Panc1 (cell line): ENCODE data around the gene STK10. TPM values are rescaled to one million over a fixed set of nuclear protein-coding genes. Genes with fewer than 3 reads are reported as not detected.

Source experiments
- ATAC-seq: fragments of 200-7000 bp; cut with Tn5 transposase; 2 replicates; pipeline ENCODE4 v1.9.1; 2020; ENCODE audit warnings: mild to moderate bottlenecking, moderate library complexity
- BruUV-seq: library from RNA; stranded (reverse); fragments of 400-500 nt; replicated peaks from 2 replicates; lab custom pipeline; 2021; lab: Mats Ljungman, UMichigan
- CTCF ChIA-PET: fragments of 300-600 bp; sonication (Branson Sonifier 250); formaldehyde crosslinking; loops from one replicate; lab custom pipeline; 2022; ENCODE audit warnings: antibody characterized with exemption; lab: Charles Lee
- POLR2A ChIA-PET: fragments of 300-600 bp; sonication (Branson Sonifier 250); formaldehyde crosslinking; loops from one replicate; lab custom pipeline; 2022; ENCODE audit warnings: antibody characterized with exemption; lab: Charles Lee
- DNase-seq: peaks from one replicate; pipeline ENCODE4 v3.0.0-alpha.2; 2010; ENCODE audit warnings: low read depth, low spot score
- H3K27ac ChIP-seq: 2 replicates; pipeline ENCODE4 v1.5.1; 2011; ENCODE audit warnings: mild to moderate bottlenecking, low read length, inconsistent platforms
- H3K27me3 ChIP-seq: fragments of 200-500 bp; sonication (Bioruptor generic); 2 replicates; pipeline ENCODE4 v1.6.0; 2014; ENCODE audit warnings: low read length, inconsistent platforms; ENCODE audit not compliant: control insufficient read depth, insufficient read depth
- H3K36me3 ChIP-seq: fragments of 200-500 bp; sonication (Bioruptor generic); 2 replicates; pipeline ENCODE4 v1.5.1; 2014; ENCODE audit warnings: inconsistent platforms, mild to moderate bottlenecking, low read length, moderate library complexity; ENCODE audit not compliant: control insufficient read depth, insufficient read depth
- H3K4me1 ChIP-seq: 2 replicates; pipeline ENCODE4 v1.5.1; 2011; ENCODE audit warnings: inconsistent platforms, mild to moderate bottlenecking, low read length, moderate library complexity; ENCODE audit not compliant: control insufficient read depth, insufficient read depth
- H3K4me3 ChIP-seq, 2 experiments: 2 replicates each; pipeline ENCODE4 v1.5.1; 2011 to 2012; ENCODE audit warnings: low read depth in 2 of 2, low read length in 2 of 2, mild to moderate bottlenecking in 2 of 2, inconsistent platforms in 1 of 2, moderate library complexity in 1 of 2
- H3K9me3 ChIP-seq: fragments of 200-500 bp; sonication (Bioruptor generic); 2 replicates; pipeline ENCODE4 v1.5.1; 2014; ENCODE audit warnings: low read depth, mild to moderate bottlenecking, inconsistent platforms, low read length, moderate library complexity; ENCODE audit not compliant: control insufficient read depth, insufficient read depth
- POLR2AphosphoS5 ChIP-seq: IDR thresholded peaks from 2 replicates; pipeline ENCODE4 v1.6.1; 2012; ENCODE audit warnings: mild to moderate bottlenecking, low read depth, low read length, moderate library complexity
- SIN3A ChIP-seq: IDR thresholded peaks from 2 replicates; pipeline ENCODE4 v1.6.1; 2012; ENCODE audit warnings: low read depth, mild to moderate bottlenecking, low read length, moderate library complexity, borderline replicate concordance; ENCODE audit not compliant: insufficient read depth
- TCF7L2 ChIP-seq: IDR thresholded peaks from 2 replicates; pipeline ENCODE4 v1.6.1; 2011; ENCODE audit warnings: mild to moderate bottlenecking, low read depth, low read length, inconsistent platforms
- in situ Hi-C: cut with HindIII; loops from 2 replicates; pipeline ENCODE4 v1.10.0; 2016; ENCODE audit warnings: low sequenced_read_pairs, low pct_unique_long_range_greater_than_20kb
- intact Hi-C: fragments of 100-400 bp; cut with micrococcal nuclease; formaldehyde crosslinking; loops from one replicate; pipeline ENCODE4 v1.10.0; 2022; ENCODE audit not compliant: unreplicated experiment
- total RNA-seq: library from RNA; stranded (reverse); gene quantifications from one replicate; pipeline ENCODE4 v1.2.1, GENCODE V29; 2021; ENCODE audit not compliant: unreplicated experiment
- TF ChIP-seq, protein P1 (sequence below), 2 experiments: IDR thresholded peaks; 2 replicates each; pipeline ENCODE4 v1.6.1; 2011 to 2012; ENCODE audit warnings: low read depth in 2 of 2, control low read depth in 1 of 2, low read length in 1 of 2, mild to moderate bottlenecking in 1 of 2, moderate library complexity in 1 of 2; ENCODE audit not compliant: insufficient read depth in 1 of 2
- TF ChIP-seq, protein P2 (sequence below): fragments of 450-650 bp; IDR thresholded peaks from 2 replicates; pipeline ENCODE4 v1.5.1; 2017; ENCODE audit warnings: mild to moderate bottlenecking

Gene STK10
- total RNA-seq, 1 experiment from 2014 or later: 34.9 TPM

DNA sequence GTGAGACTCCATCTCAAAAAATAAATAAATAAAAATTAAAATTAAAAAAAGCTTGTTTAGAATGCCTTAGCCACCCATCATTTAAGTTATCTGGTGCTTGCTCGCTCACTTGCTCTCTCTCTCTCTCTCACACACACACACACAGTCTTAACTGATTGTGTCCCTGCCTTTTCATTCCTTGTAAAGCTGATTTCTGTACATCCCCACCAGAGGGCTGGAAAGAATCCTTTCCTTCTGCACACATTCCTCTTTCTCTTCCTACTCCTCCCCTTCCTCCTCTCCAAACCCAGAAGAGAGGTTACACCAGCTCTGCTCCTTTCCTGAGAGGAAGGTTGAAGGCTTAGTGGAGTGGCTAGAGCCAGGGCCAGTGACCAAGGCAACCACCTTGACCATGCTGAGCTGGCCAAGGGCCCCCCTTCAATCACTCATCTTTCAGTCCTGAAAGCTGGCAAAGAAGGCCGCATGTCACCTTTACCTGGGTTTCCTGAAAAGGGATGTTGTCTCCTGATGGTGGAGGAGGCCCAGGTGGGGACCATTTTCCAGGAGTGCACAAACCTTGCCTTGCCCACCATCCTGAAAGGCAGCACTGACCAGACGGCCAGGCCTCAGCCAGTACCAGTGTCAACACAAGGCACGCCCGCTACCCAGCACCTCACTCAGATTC, 25.6 kb downstream of the STK10 start:
- BruUV-seq: no TSS peak
- Histone ChIP-seq H3K36me3 (no peaks in the 10 kb centered on the region), H3K4me3 (no peak overlapping the region), H3K9me3 (no peaks in the 10 kb centered on the region), H3K27me3 (no peaks in the 10 kb centered on the region), H3K4me1 (no peaks in the 10 kb centered on the region; the same call in 1 of the 2 replicates), H3K27ac (no peak overlapping the region)
- CTCF ChIA-PET: interaction anchor here (1.1 kb wide), 1 partner anchor 29 kb away, joined by 3 read pairs; no protein-coding TSS in a partner anchor
- ATAC-seq (peak; percentile 65), DNase-seq (no peak)
- TF ChIP-seq TCF7L2: no peak
- no peak for TF ChIP-seq POLR2AphosphoS5
- TF ChIP-seq, protein P1, sequence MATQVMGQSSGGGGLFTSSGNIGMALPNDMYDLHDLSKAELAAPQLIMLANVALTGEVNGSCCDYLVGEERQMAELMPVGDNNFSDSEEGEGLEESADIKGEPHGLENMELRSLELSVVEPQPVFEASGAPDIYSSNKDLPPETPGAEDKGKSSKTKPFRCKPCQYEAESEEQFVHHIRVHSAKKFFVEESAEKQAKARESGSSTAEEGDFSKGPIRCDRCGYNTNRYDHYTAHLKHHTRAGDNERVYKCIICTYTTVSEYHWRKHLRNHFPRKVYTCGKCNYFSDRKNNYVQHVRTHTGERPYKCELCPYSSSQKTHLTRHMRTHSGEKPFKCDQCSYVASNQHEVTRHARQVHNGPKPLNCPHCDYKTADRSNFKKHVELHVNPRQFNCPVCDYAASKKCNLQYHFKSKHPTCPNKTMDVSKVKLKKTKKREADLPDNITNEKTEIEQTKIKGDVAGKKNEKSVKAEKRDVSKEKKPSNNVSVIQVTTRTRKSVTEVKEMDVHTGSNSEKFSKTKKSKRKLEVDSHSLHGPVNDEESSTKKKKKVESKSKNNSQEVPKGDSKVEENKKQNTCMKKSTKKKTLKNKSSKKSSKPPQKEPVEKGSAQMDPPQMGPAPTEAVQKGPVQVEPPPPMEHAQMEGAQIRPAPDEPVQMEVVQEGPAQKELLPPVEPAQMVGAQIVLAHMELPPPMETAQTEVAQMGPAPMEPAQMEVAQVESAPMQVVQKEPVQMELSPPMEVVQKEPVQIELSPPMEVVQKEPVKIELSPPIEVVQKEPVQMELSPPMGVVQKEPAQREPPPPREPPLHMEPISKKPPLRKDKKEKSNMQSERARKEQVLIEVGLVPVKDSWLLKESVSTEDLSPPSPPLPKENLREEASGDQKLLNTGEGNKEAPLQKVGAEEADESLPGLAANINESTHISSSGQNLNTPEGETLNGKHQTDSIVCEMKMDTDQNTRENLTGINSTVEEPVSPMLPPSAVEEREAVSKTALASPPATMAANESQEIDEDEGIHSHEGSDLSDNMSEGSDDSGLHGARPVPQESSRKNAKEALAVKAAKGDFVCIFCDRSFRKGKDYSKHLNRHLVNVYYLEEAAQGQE (IDR thresholded peaks at IDR 0.05; ENCODE audit: insufficient read depth in 1 of 2, low read depth in 2 of 2, low read length in 1 of 2): no peak
- TF ChIP-seq SIN3A: no peak
- TF ChIP-seq, protein P2, sequence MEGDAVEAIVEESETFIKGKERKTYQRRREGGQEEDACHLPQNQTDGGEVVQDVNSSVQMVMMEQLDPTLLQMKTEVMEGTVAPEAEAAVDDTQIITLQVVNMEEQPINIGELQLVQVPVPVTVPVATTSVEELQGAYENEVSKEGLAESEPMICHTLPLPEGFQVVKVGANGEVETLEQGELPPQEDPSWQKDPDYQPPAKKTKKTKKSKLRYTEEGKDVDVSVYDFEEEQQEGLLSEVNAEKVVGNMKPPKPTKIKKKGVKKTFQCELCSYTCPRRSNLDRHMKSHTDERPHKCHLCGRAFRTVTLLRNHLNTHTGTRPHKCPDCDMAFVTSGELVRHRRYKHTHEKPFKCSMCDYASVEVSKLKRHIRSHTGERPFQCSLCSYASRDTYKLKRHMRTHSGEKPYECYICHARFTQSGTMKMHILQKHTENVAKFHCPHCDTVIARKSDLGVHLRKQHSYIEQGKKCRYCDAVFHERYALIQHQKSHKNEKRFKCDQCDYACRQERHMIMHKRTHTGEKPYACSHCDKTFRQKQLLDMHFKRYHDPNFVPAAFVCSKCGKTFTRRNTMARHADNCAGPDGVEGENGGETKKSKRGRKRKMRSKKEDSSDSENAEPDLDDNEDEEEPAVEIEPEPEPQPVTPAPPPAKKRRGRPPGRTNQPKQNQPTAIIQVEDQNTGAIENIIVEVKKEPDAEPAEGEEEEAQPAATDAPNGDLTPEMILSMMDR: no peak
- intact Hi-C loops: no loop called here
- in situ Hi-C loops: no loop called here
- POLR2A ChIA-PET: no interaction called here

DNA sequence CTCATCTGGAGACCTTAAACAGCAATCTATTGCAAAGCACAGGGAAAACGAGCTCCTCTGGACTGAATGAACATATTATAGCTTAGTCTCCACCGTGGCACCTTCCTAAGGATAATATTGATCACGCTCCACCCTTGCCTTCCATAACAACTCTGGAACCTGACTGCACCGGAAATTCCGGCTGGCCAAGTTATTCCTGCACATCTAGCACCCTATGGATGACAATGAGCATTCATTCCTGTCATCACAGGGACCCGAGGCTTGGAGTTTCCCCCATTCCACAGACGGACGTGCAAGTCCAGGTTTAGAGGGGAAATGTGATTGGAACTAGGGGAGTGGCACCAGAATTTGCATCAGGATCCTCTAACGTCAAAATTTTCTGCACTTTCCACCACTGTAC, 27.5 kb downstream of the STK10 start:
- POLR2A ChIA-PET: interaction anchor here (0.7 kb wide), 1 partner anchor 91 kb away, joined by 5 read pairs; no protein-coding TSS in a partner anchor
- BruUV-seq: no TSS peak
- no peak overlapping the region for H3K27ac ChIP-seq
- in situ Hi-C loops (no loop called here), intact Hi-C loops (no loop called here)
- CTCF ChIA-PET: no interaction called here
- H3K36me3 ChIP-seq: no peaks in the 10 kb centered on the region
- TF ChIP-seq TCF7L2: no peak
- no peak for TF ChIP-seq POLR2AphosphoS5
- TF ChIP-seq, protein P1 (IDR thresholded peaks at IDR 0.05; ENCODE audit: insufficient read depth in 1 of 2, low read depth in 2 of 2, low read length in 1 of 2): no peak
- TF ChIP-seq, protein P2: no peak
- TF ChIP-seq SIN3A: no peak
- no peaks in the 10 kb centered on the region; the same call in 1 of the 2 replicates for H3K4me1 ChIP-seq
- H3K4me3 ChIP-seq: no peak overlapping the region
- no peak for DNase-seq
- ATAC-seq: no peak
- no peaks in the 10 kb centered on the region for H3K9me3 ChIP-seq
- H3K27me3 ChIP-seq: no peaks in the 10 kb centered on the region
